ENCODE measurements around the gene IGSF9. TPM values are rescaled to one million over a fixed set of nuclear protein-coding genes. Genes with fewer than 3 reads are reported as not detected.

The IGSF9 gene
- total RNA-seq, 4 donors from 2014 or later = 0.71 to 1.9 (median 1.4) TPM

DNA sequence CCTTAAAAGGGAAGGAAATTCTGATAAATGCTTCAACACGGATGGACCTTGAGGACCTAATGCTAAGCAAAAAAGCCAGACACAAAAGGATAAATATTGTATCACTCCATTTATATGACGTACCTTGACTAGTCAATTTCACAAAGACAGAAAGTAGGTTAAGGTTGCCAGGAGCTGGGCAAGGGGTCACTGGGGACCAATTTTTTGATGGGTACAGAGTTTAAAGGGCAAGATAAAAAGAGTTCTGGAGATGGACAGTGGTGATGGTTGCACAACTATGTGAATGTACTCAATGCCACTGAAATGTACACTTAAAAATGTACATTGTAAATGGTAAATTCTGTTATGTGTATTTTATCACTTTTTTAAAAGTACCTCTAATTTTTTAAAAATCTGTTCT lies 40.7 kb upstream of the IGSF9 start:
- no peak overlapping the region for H3K27ac ChIP-seq
- no peak overlapping the region for H3K4me3 ChIP-seq (replicated peaks in 1 of 3)
- intact Hi-C loops (cut with DNase I) = no loop called here
- no peaks in the 10 kb centered on the region for H3K36me3 ChIP-seq
- WGBS, 2 donors = 86 to 88% methylated on average over 2 of the region's 2 CpGs
- H3K27me3 ChIP-seq = no peaks in the 10 kb centered on the region
- H3K9me3 ChIP-seq = no peaks in the 10 kb centered on the region
- no peaks in the 10 kb centered on the region for H3K4me1 ChIP-seq
- TF ChIP-seq, protein P1, sequence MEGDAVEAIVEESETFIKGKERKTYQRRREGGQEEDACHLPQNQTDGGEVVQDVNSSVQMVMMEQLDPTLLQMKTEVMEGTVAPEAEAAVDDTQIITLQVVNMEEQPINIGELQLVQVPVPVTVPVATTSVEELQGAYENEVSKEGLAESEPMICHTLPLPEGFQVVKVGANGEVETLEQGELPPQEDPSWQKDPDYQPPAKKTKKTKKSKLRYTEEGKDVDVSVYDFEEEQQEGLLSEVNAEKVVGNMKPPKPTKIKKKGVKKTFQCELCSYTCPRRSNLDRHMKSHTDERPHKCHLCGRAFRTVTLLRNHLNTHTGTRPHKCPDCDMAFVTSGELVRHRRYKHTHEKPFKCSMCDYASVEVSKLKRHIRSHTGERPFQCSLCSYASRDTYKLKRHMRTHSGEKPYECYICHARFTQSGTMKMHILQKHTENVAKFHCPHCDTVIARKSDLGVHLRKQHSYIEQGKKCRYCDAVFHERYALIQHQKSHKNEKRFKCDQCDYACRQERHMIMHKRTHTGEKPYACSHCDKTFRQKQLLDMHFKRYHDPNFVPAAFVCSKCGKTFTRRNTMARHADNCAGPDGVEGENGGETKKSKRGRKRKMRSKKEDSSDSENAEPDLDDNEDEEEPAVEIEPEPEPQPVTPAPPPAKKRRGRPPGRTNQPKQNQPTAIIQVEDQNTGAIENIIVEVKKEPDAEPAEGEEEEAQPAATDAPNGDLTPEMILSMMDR (IDR thresholded peaks at IDR 0.05) = no peak
- TF ChIP-seq POLR2A (IDR thresholded peaks at IDR 0.05) = no peak
- DNase-seq = no peak

DNA sequence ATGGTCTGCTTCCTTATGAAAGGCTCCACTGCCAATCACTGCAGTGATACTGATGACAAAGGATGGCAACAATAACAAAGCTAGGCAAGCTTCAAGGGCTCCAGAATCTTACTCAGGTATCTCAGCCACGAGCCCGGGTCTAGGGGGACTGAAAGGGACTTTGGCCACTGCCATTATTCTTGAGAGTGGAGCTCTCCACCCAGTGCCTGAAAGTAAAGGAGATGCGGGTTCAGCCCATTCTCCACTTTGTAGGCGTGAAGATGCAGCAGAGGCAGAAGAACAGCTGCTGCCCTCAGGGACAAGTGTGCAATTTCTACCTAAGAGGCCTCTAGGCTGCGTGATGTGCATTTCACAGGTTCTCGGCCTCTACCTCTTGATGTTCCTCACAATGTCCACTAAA lies 40.1 kb upstream of the IGSF9 start:
- H3K27me3 ChIP-seq = no peaks in the 10 kb centered on the region
- no peak overlapping the region for H3K4me3 ChIP-seq (replicated peaks in 1 of 3)
- 80 to 82% methylated on average over 6 of the region's 6 CpGs for WGBS, 2 donors
- H3K4me1 ChIP-seq = no peaks in the 10 kb centered on the region
- no peaks in the 10 kb centered on the region for H3K9me3 ChIP-seq
- DNase-seq = no peak
- H3K36me3 ChIP-seq = no peaks in the 10 kb centered on the region
- no peak overlapping the region for H3K27ac ChIP-seq
- TF ChIP-seq POLR2A (IDR thresholded peaks at IDR 0.05) = no peak
- TF ChIP-seq, protein P1 (IDR thresholded peaks at IDR 0.05) = no peak
- intact Hi-C loops (cut with DNase I) = no loop called here

DNA sequence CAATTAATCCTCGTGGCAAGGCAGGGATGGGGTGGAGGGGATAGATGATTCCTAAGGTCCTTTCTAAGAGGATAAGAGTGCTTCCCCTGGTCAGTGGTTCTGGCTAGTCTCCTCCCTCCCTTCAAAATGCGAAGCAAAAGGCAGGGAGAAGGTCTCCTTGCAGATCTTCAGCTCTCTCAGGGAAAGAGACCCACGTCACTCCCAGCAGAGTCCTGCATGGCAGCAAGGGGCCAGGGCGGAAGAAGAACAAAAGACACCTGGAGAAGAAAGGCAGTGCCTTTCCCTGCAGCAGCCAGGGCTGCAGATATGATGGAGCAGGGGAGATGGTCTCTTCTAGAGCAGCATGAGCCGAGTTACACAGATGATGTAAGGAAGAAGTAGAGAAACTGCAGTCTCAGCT lies 38.3 kb upstream of the IGSF9 start:
- TF ChIP-seq, protein P1 (IDR thresholded peaks at IDR 0.05) = no peak
- TF ChIP-seq POLR2A (IDR thresholded peaks at IDR 0.05) = no peak
- no peaks in the 10 kb centered on the region for H3K36me3 ChIP-seq
- intact Hi-C loops (cut with DNase I) = no loop called here
- no peak overlapping the region for H3K27ac ChIP-seq
- H3K27me3 ChIP-seq = no peaks in the 10 kb centered on the region
- no peak overlapping the region for H3K4me3 ChIP-seq (replicated peaks in 1 of 3)
- no peaks in the 10 kb centered on the region for H3K9me3 ChIP-seq
- 54 to 61% methylated on average over 5 of the region's 5 CpGs for WGBS, 2 donors
- H3K4me1 ChIP-seq = no peaks in the 10 kb centered on the region
- no peak for DNase-seq

GRCh38 chr1:159982280-159982679 lies 36.9 kb upstream of the IGSF9 start:
- intact Hi-C loops (cut with DNase I) = no loop called here
- H3K27ac ChIP-seq = no peak overlapping the region
- no peaks in the 10 kb centered on the region for H3K9me3 ChIP-seq
- H3K4me1 ChIP-seq = no peaks in the 10 kb centered on the region
- WGBS, 2 donors = 85 to 88% methylated on average over 5 of the region's 6 CpGs
- no peak for DNase-seq
- no peaks in the 10 kb centered on the region for H3K36me3 ChIP-seq
- no peaks in the 10 kb centered on the region for H3K27me3 ChIP-seq
- no peak for TF ChIP-seq POLR2A (IDR thresholded peaks at IDR 0.05)
- TF ChIP-seq, protein P1 (IDR thresholded peaks at IDR 0.05) = no peak
- H3K4me3 ChIP-seq (replicated peaks in 1 of 3) = no peak overlapping the region

DNA sequence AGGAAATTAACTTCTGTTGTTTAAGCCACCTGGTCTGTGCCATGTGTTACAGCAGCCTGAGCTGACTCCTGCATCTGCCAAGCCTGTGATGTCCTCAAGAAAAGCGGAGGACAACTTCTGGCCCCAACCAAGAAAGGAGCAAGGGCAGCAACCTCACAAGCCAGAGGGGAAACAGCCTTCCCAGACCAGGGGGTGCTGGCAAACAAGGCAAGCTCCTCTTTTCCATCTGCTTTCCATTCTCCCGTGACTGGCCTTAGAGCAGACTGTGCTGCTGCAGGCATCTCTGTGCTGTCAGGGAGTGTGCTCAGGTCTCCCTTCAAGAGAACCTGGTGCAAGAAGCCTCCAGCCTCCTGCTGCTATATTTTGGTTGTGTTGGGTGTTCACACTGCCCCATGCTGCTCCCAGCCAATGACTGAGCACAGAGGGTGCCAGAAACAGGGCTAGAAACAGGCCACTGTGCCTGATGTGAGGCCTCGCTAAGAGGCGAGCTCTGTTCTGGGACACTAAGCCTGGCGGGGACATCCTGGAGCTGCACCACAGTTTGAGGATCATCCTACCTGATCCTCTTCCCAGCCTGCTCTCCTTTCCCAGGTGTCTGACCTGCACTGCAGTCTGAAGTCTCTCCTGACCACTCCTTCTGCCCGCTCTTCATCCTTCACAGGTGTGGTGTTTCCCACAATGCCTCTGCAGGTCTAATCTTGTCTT lies 36.1 kb upstream of the IGSF9 start:
- no peak overlapping the region for H3K4me3 ChIP-seq (replicated peaks in 1 of 3)
- no peak for DNase-seq
- no peaks in the 10 kb centered on the region for H3K36me3 ChIP-seq
- H3K9me3 ChIP-seq = no peaks in the 10 kb centered on the region
- H3K27ac ChIP-seq = no peak overlapping the region
- intact Hi-C loops (cut with DNase I) = no loop called here
- TF ChIP-seq POLR2A (IDR thresholded peaks at IDR 0.05) = no peak
- TF ChIP-seq, protein P1 (IDR thresholded peaks at IDR 0.05) = no peak
- no peaks in the 10 kb centered on the region for H3K27me3 ChIP-seq
- H3K4me1 ChIP-seq = no peaks in the 10 kb centered on the region
- 97 to 100% methylated on average over 6 of the region's 6 CpGs for WGBS, 2 donors

Data from thyroid gland (tissue), 4 donors.